ENCODE data around the gene SLC25A21.
"Not testable (repeated sequence)": the region's sequence is repeated elsewhere in the genome, so short reads cannot be mapped to it uniquely, and the experiment has no call there.

SLC25A21 gene

DNA sequence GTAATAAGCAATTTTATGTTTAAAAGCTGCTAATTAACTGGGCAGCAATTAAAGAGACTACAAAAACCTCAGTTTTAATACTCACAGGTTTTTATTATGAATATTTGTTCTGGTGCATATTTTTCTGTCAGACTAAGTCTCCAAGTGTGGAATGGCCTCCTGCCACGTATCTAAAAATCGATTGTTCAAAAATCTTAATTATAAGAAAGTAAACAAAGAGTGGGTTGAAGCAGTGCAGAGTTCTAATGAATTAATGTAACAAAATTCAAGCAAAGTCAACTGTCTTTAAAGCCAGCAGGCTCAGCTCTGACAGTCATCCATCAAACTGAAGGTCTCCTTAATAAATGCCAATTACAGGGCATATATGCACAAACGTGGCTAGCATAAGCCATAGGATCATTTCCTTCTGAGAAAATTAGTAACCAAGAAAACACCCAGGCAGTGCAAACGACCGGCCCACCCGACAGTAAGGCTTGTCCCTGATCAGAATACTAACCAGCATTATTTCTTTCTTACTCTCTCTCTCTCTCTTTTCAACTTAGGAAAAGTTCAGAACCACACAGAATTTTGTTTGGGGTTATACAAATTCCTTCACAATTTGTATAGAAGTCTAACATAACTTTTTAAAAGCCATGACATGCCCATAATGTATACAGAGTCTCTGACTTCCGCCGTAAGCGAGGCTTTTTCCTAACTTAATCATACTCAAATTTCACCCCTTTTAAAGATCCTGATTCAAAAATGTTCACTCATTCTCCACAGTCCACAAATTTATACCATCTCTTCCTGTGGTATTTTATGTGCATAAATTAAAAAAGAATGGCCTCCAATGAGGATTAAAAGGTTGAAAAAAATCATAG, 83.8 kb downstream of the SLC25A21 start:
- DNase-seq (ENCODE audit: low read depth) = no peak

GRCh38 chr14:37087520-37087919, 84.9 kb downstream of the SLC25A21 start:
- DNase-seq (ENCODE audit: low read depth) = no peak

GRCh38 chr14:37083599-37083998, 88.8 kb downstream of the SLC25A21 start:
- no peak for DNase-seq (ENCODE audit: low read depth)

- DNase-seq (ENCODE audit: low read depth) = no peak
Observed at GRCh38 chr14:37082449-37082848, 90.0 kb downstream of the SLC25A21 start.

- DNase-seq (ENCODE audit: low read depth) = no peak
Observed at GRCh38 chr14:37081856-37082255, 90.5 kb downstream of the SLC25A21 start.

DNA sequence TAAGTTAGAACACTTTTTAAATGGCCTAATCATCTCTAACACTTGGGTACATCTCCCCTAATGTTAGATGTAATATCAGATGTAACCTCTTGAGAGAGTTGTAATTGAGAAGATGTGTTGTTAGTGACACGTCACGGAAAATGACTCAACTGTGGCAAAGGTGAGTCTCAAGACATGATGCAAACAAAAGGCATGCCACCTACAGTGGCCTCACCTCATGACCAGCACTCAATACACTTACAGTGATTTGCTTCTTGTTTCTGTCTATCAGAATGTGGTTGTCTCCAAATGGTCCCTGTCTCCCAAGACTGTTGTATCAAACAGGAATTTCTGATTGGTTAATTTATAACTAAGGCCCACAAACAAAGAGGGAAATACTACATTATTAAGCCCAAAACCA, 91.2 kb downstream of the SLC25A21 start:
- DNase-seq (ENCODE audit: low read depth) = no peak

DNA sequence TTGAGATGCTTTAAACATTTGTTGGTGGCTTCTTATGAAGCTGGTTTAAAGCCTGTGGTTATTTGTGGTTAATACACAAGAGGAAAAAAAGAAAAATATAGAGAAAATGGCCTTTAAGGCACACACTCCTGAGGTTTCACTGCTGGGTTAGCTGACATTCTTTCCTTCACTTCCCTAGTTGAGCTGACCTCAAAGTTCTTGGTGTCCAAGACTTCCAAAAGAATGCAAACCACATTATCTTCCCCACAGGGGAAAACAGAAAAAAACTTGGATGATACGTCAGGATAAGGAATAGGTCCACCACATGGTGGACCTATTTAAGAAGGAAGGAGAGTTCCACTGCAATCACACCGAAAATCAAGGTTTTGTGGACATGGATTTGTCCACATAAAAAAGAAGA, 94.3 kb downstream of the SLC25A21 start:
- no peak for DNase-seq (ENCODE audit: low read depth)

GRCh38 chr14:37074320-37074719, 98.1 kb downstream of the SLC25A21 start:
- DNase-seq (ENCODE audit: low read depth) = not testable (repeated sequence)

DNA sequence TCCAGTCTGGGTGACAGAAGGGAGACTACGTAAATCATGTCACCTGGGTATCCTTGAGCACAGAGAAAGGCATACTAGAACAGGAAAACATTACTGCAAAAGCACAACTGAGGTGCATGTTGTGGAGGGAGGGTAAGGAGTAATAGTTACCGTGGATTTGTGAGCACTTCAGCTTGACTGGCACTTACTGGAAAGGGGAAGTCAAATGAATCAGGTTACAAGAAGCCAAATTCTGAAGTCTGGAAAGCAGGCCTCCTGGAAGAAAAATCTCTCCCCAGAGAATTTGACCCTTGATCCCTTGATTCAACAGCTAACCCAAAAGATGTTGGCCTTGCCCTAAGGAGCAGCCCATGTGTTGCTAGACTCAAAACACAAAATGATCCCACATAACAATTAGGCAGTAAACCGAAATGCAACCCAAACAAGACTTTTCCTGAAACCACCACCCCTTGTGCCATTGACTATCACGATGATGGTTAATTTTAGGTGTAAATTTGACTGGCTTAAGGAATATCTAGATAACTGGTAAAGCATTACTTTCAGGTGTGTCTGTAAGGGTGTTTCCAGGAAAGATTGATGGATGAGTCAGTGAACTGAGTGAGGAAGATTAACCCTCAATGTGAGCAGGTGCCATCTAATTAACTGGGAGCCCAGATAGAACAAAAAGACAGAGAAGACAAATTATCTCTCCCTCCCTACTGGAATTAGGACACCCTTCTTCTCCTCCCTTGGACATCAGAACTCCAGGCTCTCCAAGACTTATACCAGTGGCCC, 108.8 kb downstream of the SLC25A21 start:
- DNase-seq (ENCODE audit: low read depth) = no peak

GRCh38 chr14:37062191-37062803, 110.1 kb downstream of the SLC25A21 start:
- no peak for DNase-seq (ENCODE audit: low read depth)

GRCh38 chr14:37061697-37062096, 110.7 kb downstream of the SLC25A21 start:
- DNase-seq (ENCODE audit: low read depth) = no peak

DNA sequence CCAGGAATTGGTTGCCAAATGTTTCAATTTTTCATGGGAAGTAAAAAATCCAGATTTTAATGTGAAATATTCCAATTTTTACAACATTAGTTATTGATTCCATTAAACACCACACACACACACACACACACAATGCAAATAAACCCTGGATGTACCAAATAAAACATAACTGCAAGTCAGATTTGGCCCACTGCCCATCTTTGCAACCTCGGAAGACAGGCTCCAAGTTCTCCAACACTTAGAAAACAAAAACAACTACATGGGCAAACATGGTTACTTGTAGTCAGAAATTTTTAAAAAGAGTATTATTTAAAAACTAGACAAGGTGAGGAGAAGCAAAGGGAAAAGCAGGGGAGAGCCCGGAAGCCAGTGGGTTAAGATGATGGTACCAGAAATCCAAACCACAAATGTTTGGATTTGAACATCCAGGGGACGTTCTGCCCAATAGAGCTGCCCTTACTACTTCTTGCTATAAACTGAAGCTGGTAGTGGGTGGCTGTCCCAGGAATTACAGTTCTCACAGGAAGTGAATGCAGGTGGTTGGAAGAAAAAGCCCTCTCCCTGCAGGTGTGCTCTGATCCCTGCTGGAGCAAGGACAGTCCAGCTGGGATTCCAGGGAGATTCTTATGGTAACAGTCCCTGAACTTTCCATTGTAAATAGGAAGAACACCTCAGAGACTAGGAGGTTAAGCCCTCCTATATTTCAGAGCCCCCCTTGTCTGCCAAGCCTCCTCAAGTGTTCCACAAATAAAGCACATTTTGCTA, 111.7 kb downstream of the SLC25A21 start:
- no peak for DNase-seq (ENCODE audit: low read depth)

- DNase-seq (ENCODE audit: low read depth) = no peak
Observed at GRCh38 chr14:37057776-37058175, 114.6 kb downstream of the SLC25A21 start.

DNA sequence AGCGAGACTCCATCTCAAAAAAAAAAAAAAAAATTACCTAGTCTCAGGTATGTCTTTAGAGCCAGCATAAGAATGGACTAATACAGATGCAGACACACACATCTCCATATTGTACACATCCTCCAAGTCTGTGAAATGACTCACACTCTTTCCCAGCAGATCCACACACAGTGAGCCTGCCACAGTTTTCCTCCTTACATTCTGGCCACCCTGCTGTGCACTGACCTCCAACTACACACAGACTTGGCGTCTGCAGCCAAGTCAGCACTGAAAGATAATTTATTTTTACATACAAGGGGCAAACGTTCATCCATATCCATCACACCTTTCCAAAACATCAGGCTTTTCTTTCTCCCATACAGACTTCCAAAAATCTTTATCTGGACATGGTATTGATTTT, 115.9 kb downstream of the SLC25A21 start:
- no peak for DNase-seq (ENCODE audit: low read depth)

DNA sequence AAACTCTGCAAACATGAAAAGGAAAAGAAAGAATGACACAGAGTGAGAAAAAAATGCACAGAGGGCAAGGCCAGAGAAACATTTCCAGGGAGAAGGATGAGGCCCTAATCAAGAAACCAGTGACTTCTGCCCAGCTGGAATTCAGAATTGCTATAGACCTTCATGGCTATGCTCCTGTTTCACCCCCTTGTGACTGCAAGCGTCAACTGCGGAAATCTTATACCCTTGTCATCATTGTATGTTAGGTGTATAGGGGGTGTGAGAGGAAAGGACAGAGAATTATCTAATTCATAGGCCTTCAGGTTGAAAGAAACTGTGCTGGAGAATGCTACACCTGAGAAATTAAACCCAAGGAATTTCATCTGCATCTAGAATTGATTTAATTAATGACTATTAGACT, 117.5 kb downstream of the SLC25A21 start:
- DNase-seq (ENCODE audit: low read depth) = no peak

- no peak for DNase-seq (ENCODE audit: low read depth)
Observed at GRCh38 chr14:37054144-37054543, 118.3 kb downstream of the SLC25A21 start.

DNA sequence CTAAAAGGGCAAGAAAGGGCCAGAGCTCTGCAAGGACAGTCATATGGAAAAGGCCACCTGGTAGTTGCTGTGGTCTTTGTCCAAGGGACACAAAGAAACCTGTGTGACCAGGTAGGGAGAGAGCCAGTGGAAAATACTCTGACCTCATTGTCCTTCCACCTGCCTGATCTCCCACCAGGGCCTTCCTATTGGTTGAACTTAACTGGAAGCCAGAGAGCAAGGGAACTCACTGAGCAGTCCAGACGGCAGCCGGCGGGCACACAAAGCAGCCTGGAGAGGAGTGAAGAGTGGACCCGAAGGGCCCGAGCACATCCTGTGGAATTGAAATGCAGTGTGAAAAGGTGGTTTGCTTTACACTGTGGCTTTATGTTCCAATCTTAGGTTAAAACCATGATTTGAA, 120.7 kb downstream of the SLC25A21 start:
- no peak for DNase-seq (ENCODE audit: low read depth)

- DNase-seq (ENCODE audit: low read depth) = no peak
Observed at GRCh38 chr14:37051153-37051552, 121.3 kb downstream of the SLC25A21 start.

DNA sequence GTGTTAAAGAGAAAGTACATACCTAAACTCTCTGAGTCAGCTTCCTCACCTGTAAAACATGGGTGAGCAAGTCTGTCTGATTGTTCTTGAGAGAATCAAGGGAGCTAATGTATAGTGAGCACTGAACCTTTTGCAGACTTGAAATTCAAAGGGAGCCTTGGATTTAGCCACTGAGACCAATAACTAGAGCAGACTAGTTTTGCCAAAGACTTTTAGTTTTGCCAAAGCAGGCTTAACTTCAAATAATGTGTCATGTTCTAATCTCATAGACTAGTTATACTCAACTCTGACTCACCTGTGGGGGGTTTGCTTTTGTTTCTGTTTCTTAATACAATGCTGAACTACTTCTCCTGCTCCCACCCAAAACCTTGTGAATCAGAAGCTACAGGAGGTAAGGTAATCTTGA, 123.7 kb downstream of the SLC25A21 start:
- no peak for DNase-seq (ENCODE audit: low read depth)

DNA sequence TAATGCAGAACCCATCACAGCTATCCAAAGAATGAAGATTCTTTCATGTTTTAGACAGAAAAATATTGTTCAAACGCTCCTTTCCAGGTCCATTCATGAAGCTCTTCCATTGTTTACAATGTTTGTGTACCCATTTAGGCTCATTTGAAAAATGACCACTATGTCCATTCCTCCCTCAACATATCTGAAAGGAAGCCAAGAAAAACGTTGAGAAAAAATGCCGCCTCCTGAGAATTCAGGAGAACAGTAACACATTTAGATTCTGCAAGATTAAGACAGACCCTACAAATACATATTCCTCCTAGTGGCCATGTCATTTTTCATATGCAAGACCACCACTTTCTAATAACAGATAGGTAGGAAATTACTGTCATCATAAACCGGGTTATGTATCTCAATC, 124.4 kb downstream of the SLC25A21 start:
- no peak for DNase-seq (ENCODE audit: low read depth)

GRCh38 chr14:37047226-37047625, 125.2 kb downstream of the SLC25A21 start:
- no peak for DNase-seq (ENCODE audit: low read depth)

DNA sequence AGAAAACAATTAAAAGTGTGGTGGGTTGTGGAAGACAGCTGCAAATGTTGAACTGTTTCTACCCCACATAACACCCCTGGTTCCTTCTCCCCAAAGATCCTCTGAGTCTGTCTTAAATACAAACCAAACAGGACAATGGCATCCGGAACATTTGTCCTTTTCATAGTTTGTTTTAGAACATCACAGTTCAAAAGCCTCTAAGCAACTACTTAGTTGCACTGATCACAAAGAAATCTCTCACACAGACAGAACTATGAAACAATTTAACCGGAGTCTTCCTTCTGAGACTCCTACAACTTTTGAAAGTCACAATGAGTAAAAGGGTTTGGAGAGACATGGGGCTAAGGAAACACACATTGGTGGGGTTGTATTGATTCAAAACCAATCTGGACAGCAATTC, 125.6 kb downstream of the SLC25A21 start:
- DNase-seq (ENCODE audit: low read depth) = no peak
